ENCODE measurements around the gene SOBP. TPM values are rescaled to one million over a fixed set of nuclear protein-coding genes. Genes with fewer than 3 reads are reported as not detected.

SOBP gene
- total RNA-seq, 4 donors from 2014 or later, result 0.15 to 3.8 (median 1.6) TPM

- Histone ChIP-seq H3K4me1 (no peaks in the 10 kb centered on the region), H3K4me3 (no peak overlapping the region), H3K36me3 (no peaks in the 10 kb centered on the region), H3K9me3 (no peaks in the 10 kb centered on the region), H3K27me3 (no peaks in the 10 kb centered on the region), H3K27ac (no peak overlapping the region)
- intact Hi-C loops (cut with DNase I), result no loop called here
- TF ChIP-seq, protein P1, sequence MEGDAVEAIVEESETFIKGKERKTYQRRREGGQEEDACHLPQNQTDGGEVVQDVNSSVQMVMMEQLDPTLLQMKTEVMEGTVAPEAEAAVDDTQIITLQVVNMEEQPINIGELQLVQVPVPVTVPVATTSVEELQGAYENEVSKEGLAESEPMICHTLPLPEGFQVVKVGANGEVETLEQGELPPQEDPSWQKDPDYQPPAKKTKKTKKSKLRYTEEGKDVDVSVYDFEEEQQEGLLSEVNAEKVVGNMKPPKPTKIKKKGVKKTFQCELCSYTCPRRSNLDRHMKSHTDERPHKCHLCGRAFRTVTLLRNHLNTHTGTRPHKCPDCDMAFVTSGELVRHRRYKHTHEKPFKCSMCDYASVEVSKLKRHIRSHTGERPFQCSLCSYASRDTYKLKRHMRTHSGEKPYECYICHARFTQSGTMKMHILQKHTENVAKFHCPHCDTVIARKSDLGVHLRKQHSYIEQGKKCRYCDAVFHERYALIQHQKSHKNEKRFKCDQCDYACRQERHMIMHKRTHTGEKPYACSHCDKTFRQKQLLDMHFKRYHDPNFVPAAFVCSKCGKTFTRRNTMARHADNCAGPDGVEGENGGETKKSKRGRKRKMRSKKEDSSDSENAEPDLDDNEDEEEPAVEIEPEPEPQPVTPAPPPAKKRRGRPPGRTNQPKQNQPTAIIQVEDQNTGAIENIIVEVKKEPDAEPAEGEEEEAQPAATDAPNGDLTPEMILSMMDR (IDR thresholded peaks at IDR 0.05), result no peak
- TF ChIP-seq POLR2A (IDR thresholded peaks at IDR 0.05), result no peak
- DNase-seq, result no peak
- WGBS, 2 donors, result 45 to 78% methylated on average over 2 of the region's 2 CpGs
Observed at GRCh38 chr6:107531868-107532267, 42.0 kb downstream of the SOBP start.

DNA sequence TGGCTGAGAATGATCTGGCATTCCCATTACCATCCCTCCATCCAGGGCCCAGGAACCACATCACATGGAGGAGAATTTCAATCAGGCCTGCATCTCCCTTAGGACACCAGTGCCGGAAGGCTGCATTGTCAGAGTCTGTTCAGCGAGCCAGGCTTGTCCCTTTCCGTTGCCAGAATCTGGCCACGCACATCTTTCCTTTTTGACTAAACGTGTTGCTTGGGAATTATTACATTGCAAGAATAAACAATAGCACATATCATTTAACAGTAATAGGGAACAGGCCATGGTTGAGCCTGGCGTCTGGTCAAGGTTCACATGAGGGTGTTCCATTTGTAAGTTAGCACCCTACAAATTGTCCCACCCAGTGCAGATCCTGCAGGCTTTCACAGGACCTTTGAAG lies 42.8 kb downstream of the SOBP start:
- intact Hi-C loops (cut with DNase I), result no loop called here
- 68 to 84% methylated on average over 6 of the region's 6 CpGs for WGBS, 2 donors
- no peak overlapping the region for H3K4me3 ChIP-seq
- no peaks in the 10 kb centered on the region for H3K27me3 ChIP-seq
- no peaks in the 10 kb centered on the region for H3K9me3 ChIP-seq
- TF ChIP-seq, protein P1 (IDR thresholded peaks at IDR 0.05), result no peak
- no peak for TF ChIP-seq POLR2A (IDR thresholded peaks at IDR 0.05)
- no peaks in the 10 kb centered on the region for H3K4me1 ChIP-seq
- DNase-seq, result no peak
- no peaks in the 10 kb centered on the region for H3K36me3 ChIP-seq
- H3K27ac ChIP-seq, result no peak overlapping the region

- Histone ChIP-seq H3K27me3 (no peaks in the 10 kb centered on the region), H3K9me3 (no peaks in the 10 kb centered on the region), H3K27ac (no peak overlapping the region), H3K4me3 (no peak overlapping the region), H3K4me1 (no peaks in the 10 kb centered on the region), H3K36me3 (no peaks in the 10 kb centered on the region)
- 96 to 98% methylated on average over 11 of the region's 11 CpGs for WGBS, 2 donors
- intact Hi-C loops (cut with DNase I), result no loop called here
- DNase-seq, result no peak
- no peak for TF ChIP-seq POLR2A (IDR thresholded peaks at IDR 0.05)
- TF ChIP-seq, protein P1 (IDR thresholded peaks at IDR 0.05), result no peak
Observed at GRCh38 chr6:107533415-107534059, 43.6 kb downstream of the SOBP start.

DNA sequence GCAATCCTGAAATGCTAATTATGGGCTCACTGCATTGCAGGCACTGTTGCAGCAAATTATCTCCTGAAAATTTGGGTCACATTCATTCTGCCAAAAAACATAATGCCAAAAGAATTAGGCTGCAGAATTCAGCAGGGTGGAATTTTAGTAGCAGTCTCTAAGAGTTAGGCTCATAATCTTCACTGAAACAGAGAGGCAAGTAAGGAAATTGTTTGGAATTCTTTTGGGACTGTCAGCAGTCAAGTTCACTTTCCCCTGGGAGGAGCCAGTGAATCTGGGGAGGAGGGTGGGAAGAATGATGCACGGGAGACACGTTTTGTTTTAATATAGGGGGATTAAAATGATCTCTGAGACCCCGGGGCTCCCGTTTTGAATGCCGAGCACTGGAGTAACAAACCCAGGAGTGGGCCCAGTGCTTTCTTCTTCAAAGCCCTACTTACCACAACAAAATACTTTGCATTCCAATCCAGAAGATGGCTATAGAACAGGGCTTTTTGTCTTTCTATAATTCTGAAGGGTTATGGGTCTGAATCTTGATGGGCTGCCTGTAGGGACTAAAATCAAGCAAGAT lies 44.7 kb downstream of the SOBP start:
- Histone ChIP-seq H3K4me3 (no peak overlapping the region), H3K36me3 (no peaks in the 10 kb centered on the region), H3K4me1 (no peaks in the 10 kb centered on the region), H3K9me3 (no peaks in the 10 kb centered on the region), H3K27me3 (no peaks in the 10 kb centered on the region), H3K27ac (no peak overlapping the region)
- no peak for TF ChIP-seq POLR2A (IDR thresholded peaks at IDR 0.05)
- TF ChIP-seq, protein P1 (IDR thresholded peaks at IDR 0.05), result no peak
- intact Hi-C loops (cut with DNase I), result no loop called here
- no peak for DNase-seq
- WGBS, 2 donors, result 59 to 62% methylated on average over 5 of the region's 5 CpGs

DNA sequence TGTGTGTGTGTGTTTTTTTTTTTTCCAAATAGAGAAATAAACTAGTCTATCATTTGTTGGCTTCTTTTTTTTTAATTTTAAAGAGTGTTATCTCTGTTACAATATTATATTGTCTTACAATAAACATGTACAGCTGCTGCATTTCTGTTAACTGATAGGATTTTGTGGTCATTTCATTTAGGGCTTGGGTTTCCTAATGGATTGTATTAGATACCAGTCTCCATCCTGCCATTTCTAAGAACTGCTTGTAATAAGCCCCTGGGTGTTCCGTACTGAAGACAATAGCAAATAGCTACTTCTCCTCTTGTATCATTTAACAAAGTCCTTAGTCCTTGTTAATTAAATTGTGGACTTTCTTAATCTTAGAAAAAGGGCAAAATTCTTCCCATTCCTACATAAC lies 45.7 kb downstream of the SOBP start:
- Histone ChIP-seq H3K27me3 (no peaks in the 10 kb centered on the region), H3K4me3 (no peak overlapping the region), H3K36me3 (no peaks in the 10 kb centered on the region), H3K4me1 (peaks cover 0 to 4% (median 0%) of the 10 kb centered on the region in 3 donors), H3K9me3 (no peaks in the 10 kb centered on the region), H3K27ac (no peak overlapping the region)
- WGBS, 2 donors, result 94 to 97% methylated on average over 1 of the region's 1 CpG
- no peak for TF ChIP-seq POLR2A (IDR thresholded peaks at IDR 0.05)
- TF ChIP-seq, protein P1 (IDR thresholded peaks at IDR 0.05), result no peak
- DNase-seq, result no peak
- intact Hi-C loops (cut with DNase I), result no loop called here

Measured in esophagus squamous epithelium (tissue), 5 donors.